GM12801 (cell line): ENCODE data around the gene ITGA5.

ENCODE experiments used
- TF ChIP-seq, protein P1 (sequence below): IDR thresholded peaks from one replicate; pipeline ENCODE4 v1.5.1; 2011; ENCODE audit warnings: control low read depth; ENCODE audit not compliant: insufficient read length; ENCODE audit errors: extremely low read depth

The ITGA5 gene

GRCh38 chr12:54394986-54395385 lies 24.1 kb downstream of the ITGA5 start:
- TF ChIP-seq, protein P1, sequence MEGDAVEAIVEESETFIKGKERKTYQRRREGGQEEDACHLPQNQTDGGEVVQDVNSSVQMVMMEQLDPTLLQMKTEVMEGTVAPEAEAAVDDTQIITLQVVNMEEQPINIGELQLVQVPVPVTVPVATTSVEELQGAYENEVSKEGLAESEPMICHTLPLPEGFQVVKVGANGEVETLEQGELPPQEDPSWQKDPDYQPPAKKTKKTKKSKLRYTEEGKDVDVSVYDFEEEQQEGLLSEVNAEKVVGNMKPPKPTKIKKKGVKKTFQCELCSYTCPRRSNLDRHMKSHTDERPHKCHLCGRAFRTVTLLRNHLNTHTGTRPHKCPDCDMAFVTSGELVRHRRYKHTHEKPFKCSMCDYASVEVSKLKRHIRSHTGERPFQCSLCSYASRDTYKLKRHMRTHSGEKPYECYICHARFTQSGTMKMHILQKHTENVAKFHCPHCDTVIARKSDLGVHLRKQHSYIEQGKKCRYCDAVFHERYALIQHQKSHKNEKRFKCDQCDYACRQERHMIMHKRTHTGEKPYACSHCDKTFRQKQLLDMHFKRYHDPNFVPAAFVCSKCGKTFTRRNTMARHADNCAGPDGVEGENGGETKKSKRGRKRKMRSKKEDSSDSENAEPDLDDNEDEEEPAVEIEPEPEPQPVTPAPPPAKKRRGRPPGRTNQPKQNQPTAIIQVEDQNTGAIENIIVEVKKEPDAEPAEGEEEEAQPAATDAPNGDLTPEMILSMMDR: no peak

GRCh38 chr12:54394281-54394719 lies 24.8 kb downstream of the ITGA5 start:
- TF ChIP-seq, protein P1: no peak

GRCh38 chr12:54393743-54394142 lies 25.3 kb downstream of the ITGA5 start:
- TF ChIP-seq, protein P1: no peak

DNA sequence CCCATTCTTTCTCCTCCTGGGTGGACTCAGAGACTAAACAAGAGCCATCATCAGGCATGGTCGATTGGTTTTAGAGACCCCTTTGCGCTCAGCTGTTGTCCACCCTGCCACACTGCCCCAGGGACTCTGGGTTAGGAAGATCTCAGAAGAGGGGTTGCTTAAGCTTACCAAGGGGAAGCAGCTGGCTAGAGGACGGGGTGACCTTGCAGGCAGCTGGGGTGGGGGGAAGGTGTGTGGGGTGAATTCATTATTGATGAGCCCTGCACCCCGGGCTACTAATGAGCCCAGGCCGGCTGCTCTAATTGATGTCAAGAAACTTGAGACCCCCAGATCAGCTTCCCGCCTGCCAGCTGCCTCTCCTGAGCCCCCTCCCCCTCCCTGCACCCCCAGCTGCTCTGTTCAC lies 25.9 kb downstream of the ITGA5 start:
- TF ChIP-seq, protein P1: no peak

DNA sequence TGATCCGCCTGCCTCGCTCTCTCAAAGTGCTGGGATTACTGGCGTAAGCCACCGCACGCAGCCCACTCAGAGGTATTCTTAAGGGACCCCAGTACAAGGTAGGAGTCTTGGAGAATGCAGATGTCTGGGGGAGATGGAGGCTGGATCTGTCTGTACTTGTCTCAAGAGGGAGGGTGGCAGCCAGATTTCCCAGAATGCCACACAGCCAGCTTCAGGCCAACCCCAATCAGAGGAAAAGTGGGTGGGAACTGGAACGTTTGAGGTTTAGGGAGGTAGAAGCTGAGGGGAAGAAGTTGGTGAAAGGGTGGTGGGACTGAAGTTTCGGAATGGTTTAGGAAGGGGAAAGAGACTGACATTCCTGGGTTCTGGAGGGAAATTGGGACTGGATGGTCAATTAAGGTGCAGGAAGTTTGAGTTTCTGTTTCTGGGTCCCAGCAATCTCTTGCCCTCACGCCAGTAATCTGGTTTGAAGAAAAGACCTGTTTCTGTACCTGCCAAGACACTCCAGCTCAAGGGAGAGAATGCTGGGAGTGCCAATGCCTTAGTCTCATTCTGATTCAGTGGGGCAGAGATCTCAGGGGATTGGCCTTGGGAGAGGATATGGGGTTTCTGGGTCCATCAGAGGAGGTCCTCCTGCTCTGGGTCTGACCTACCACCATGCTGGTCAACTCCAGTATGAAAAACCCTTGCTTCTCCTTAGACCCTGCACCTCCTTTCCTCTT lies 26.4 kb downstream of the ITGA5 start:
- TF ChIP-seq, protein P1: no peak

DNA sequence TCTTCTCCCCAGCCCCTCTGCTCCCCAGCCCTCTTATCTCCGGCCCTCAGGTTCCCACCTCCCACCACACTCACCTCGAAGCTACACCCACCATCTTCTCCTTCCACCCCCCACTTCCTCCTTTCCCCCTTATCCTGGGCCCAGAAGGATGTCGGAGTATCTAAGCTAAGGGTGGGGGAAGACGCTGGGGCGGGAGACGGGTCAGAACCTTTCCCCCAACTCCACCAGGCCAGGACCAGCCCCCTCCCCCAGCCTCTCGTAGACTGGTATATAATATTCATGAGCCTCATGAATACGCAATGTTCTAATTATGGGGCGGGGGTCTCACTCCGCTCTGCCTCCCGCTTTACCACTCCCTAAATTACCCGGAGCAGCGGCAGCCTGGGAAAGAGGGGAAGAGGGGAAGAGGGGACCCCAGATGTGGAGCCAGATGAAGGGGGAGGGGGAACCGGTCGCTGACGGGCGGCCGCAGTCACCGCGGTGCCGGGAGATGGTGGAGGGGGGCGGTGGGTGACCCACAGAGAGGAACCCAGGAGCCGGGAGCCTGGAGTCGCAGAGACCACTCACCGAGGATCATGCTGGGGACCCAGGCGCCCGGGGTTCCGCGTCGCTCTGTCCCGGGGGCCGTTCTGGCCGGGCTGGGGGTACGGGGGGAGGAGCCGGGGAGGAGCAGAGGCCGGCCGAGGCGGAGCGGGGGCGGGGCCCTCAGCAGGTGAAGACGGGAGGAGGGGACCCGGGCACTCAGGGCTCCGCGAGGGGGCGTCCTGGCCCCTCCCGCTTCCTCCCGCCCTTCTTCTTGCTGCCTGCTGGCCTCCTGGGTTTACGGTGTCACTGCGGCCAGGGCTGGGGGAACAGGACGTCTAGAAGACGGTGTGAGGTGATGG lies 28.2 kb downstream of the ITGA5 start:
- TF ChIP-seq, protein P1: no peak

GRCh38 chr12:54390176-54390667 lies 28.8 kb downstream of the ITGA5 start:
- TF ChIP-seq, protein P1: no peak
